Liver (tissue), 2 donors: ENCODE data around the gene PGK2.

Experiments
- FOXA1 ChIP-seq: IDR thresholded peaks from 2 replicates; pipeline ENCODE4 v1.6.1; 2016; ENCODE audit warnings: antibody characterized with exemption
- TF ChIP-seq, protein P1 (sequence below): fragments of 150-350 bp; IDR thresholded peaks from 2 replicates; pipeline ENCODE4 v1.5.1; 2017; ENCODE audit warnings: improper control_type of control experiment, low read depth, low read length; ENCODE audit not compliant: missing input control
- donor health status: healthy.

- TF ChIP-seq, protein P1, sequence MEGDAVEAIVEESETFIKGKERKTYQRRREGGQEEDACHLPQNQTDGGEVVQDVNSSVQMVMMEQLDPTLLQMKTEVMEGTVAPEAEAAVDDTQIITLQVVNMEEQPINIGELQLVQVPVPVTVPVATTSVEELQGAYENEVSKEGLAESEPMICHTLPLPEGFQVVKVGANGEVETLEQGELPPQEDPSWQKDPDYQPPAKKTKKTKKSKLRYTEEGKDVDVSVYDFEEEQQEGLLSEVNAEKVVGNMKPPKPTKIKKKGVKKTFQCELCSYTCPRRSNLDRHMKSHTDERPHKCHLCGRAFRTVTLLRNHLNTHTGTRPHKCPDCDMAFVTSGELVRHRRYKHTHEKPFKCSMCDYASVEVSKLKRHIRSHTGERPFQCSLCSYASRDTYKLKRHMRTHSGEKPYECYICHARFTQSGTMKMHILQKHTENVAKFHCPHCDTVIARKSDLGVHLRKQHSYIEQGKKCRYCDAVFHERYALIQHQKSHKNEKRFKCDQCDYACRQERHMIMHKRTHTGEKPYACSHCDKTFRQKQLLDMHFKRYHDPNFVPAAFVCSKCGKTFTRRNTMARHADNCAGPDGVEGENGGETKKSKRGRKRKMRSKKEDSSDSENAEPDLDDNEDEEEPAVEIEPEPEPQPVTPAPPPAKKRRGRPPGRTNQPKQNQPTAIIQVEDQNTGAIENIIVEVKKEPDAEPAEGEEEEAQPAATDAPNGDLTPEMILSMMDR = no peak
- TF ChIP-seq FOXA1 = no peak
Measured at GRCh38 chr6:49782293-49782692, 4.8 kb downstream of the PGK2 start.
